OCI-LY3 (cell line): ENCODE measurements around the gene PDGFC.
"Not testable (repeated sequence)": the region's sequence is repeated elsewhere in the genome, so short reads cannot be mapped to it uniquely, and the experiment has no call there.

Experiments used
- CTCF ChIP-seq: fragments of 200-600, 300-600 bp; sonication (generic); IDR thresholded peaks from 2 replicates; pipeline ENCODE4 v1.5.1; 2014; ENCODE audit warnings: antibody characterized with exemption, low read length, low read depth
- EZH2phosphoT487 ChIP-seq: fragments of 200-600 bp; shearing (Covaris generic); IDR thresholded peaks from 2 replicates; pipeline ENCODE4 v1.6.1; 2018; ENCODE audit warnings: antibody characterized with exemption, mixed run types, low read depth

GRCh38 chr4:156932360-156932759, 39.2 kb downstream of the PDGFC start:
- TF ChIP-seq CTCF, EZH2phosphoT487: not testable (repeated sequence)
